Measurements from ENCODE around the gene RMND1. TPM values are rescaled to one million over a fixed set of nuclear protein-coding genes. Genes with fewer than 3 reads are reported as not detected.

The RMND1 gene
- polyA plus RNA-seq, 3 donors: 5.7 to 6.7 (median 6.6) TPM

GRCh38 chr6:151441390-151442166 lies 10.3 kb downstream of the RMND1 start:
- Histone ChIP-seq H3K4me1 (ENCODE audit: control insufficient read depth in 1 of 2, insufficient read depth in 2 of 2, low read length in 2 of 2) (no peaks in the 10 kb centered on the region), H3K36me3 (replicated peaks in 1 of 2; ENCODE audit: control insufficient read depth in 1 of 2, insufficient read depth in 2 of 2, low read length in 2 of 2) (peaks cover 18 to 60% of the 10 kb centered on the region in 2 donors), H3K9me3 (replicated peaks in 1 of 2; ENCODE audit: control insufficient read depth in 1 of 2, insufficient read depth in 1 of 2, low read length in 2 of 2) (no peaks in the 10 kb centered on the region), H3K9ac (ENCODE audit: insufficient read depth, low read length, poor library complexity, severe bottlenecking) (no peak overlapping the region), H2AFZ (ENCODE audit: insufficient read depth, low read depth, low read length, poor library complexity, severe bottlenecking) (no peak overlapping the region), H3K4me3 (replicated peaks in 1 of 3; ENCODE audit: low read depth in 2 of 3, low read length in 3 of 3) (no peak overlapping the region), H3K79me2 (ENCODE audit: insufficient read depth, low read length) (peaks cover 92% of the 10 kb centered on the region), H3K27ac (ENCODE audit: low read depth in 1 of 2, low read length in 2 of 2) (peak overlapping the region in 1 of 2 donors; percentile 6), H3K27me3 (ENCODE audit: control insufficient read depth in 2 of 2, insufficient read depth in 2 of 2, low read length in 2 of 2) (no peaks in the 10 kb centered on the region), H3K4me2 (replicated peaks; ENCODE audit: extremely low read depth, low read length, poor library complexity, severe bottlenecking) (no peak overlapping the region), H4K20me1 (ENCODE audit: insufficient read depth, low read length) (peaks cover 15% of the 10 kb centered on the region)
- no peak for DNase-seq
- intact Hi-C loops (cut with micrococcal nuclease): no loop called here
- H3K27ac Mint-ChIP-seq: peak overlapping the region in 1 of 7 donors; percentile 79
- no peak for TF ChIP-seq CTCF (IDR thresholded peaks at IDR 0.05)
- H3K4me3 Mint-ChIP-seq: no peak overlapping the region
- no peaks in the 10 kb centered on the region for H3K9me3 Mint-ChIP-seq
- H3K4me1 Mint-ChIP-seq: peaks cover 14% of the 10 kb centered on the region
- H3K36me3 Mint-ChIP-seq: peaks cover 17 to 40% of the 10 kb centered on the region in 2 donors
- WGBS (ENCODE audit: insufficient coverage): 60% methylated on average over 1 of the region's 3 CpGs
- no peaks in the 10 kb centered on the region for H3K27me3 Mint-ChIP-seq (ENCODE audit: low read depth in 3 of 3)

GRCh38 chr6:151440930-151441329 lies 11.0 kb downstream of the RMND1 start:
- Histone ChIP-seq H3K27ac (ENCODE audit: low read depth in 1 of 2, low read length in 2 of 2) (peak overlapping the region in 1 of 2 donors; percentile 15), H3K4me3 (replicated peaks in 1 of 3; ENCODE audit: low read depth in 2 of 3, low read length in 3 of 3) (no peak overlapping the region)

More at GRCh38 chr6:151440930-151441329, 11.0 kb downstream of the RMND1 start:
- no peak overlapping the region for H3K4me3 Mint-ChIP-seq
- peak; percentile 9 to 19 (median 15) for DNase-seq
- no peaks in the 10 kb centered on the region for H3K4me1 ChIP-seq (ENCODE audit: control insufficient read depth in 1 of 2, insufficient read depth in 2 of 2, low read length in 2 of 2)
- H3K4me1 Mint-ChIP-seq: peaks cover 14% of the 10 kb centered on the region
- TF ChIP-seq CTCF (IDR thresholded peaks at IDR 0.05): peak; percentile 64
- H4K20me1 ChIP-seq (ENCODE audit: insufficient read depth, low read length): peaks cover 15% of the 10 kb centered on the region
- no peak overlapping the region for H3K4me2 ChIP-seq (replicated peaks; ENCODE audit: extremely low read depth, low read length, poor library complexity, severe bottlenecking)
- no peaks in the 10 kb centered on the region for H3K27me3 Mint-ChIP-seq (ENCODE audit: low read depth in 3 of 3)
- no peak overlapping the region for H3K27ac Mint-ChIP-seq
- H2AFZ ChIP-seq (ENCODE audit: insufficient read depth, low read depth, low read length, poor library complexity, severe bottlenecking): no peak overlapping the region
- no peaks in the 10 kb centered on the region for H3K27me3 ChIP-seq (ENCODE audit: control insufficient read depth in 2 of 2, insufficient read depth in 2 of 2, low read length in 2 of 2)
- peaks cover 18 to 64% of the 10 kb centered on the region in 2 donors for H3K36me3 ChIP-seq (replicated peaks in 1 of 2; ENCODE audit: control insufficient read depth in 1 of 2, insufficient read depth in 2 of 2, low read length in 2 of 2)
- no peaks in the 10 kb centered on the region for H3K9me3 ChIP-seq (replicated peaks in 1 of 2; ENCODE audit: control insufficient read depth in 1 of 2, insufficient read depth in 1 of 2, low read length in 2 of 2)
- intact Hi-C loops (cut with micrococcal nuclease): no loop called here
- no CpG with 5 or more reads among the region's 2 CpGs for WGBS (ENCODE audit: insufficient coverage)
- H3K36me3 Mint-ChIP-seq: peaks cover 22 to 44% of the 10 kb centered on the region in 2 donors
- peaks cover 91% of the 10 kb centered on the region for H3K79me2 ChIP-seq (ENCODE audit: insufficient read depth, low read length)
- no peak overlapping the region for H3K9ac ChIP-seq (ENCODE audit: insufficient read depth, low read length, poor library complexity, severe bottlenecking)
- no peaks in the 10 kb centered on the region for H3K9me3 Mint-ChIP-seq
